ENCODE results near the gene ARHGAP23. TPM values are rescaled to one million over a fixed set of nuclear protein-coding genes. Genes with fewer than 3 reads are reported as not detected.

Gene ARHGAP23
- total and polyA plus RNA-seq, 7 donors = 0.69 to 42.1 (median 11.2) TPM

DNA sequence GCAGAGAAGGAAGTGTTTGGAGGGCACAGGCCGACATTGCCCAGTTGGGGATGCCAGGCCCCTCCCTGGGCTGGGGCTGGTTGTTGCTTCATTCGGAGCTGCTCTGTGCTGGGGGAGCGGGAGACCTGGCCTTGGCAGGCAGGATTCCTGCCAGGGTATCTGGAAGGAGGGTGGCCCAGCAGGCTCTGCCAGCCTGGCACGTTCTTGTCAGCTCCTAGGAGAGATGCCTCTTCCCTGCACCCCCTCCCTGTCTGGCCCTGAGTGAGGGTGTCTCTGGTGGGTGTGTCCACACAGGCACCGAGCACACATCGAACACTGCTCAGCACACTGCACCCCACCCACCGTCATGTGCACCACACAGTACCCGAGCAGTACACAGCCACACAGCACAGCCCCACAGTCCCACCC, 35.2 kb downstream of the ARHGAP23 start:
- intact Hi-C loops (cut with DNase I) = no loop called here
- H3K4me1 ChIP-seq = peaks cover 0 to 58% (median 56%) of the 10 kb centered on the region in 4 donors
- 80 to 84% methylated on average over 8 of the region's 8 CpGs for WGBS, 2 donors

DNA sequence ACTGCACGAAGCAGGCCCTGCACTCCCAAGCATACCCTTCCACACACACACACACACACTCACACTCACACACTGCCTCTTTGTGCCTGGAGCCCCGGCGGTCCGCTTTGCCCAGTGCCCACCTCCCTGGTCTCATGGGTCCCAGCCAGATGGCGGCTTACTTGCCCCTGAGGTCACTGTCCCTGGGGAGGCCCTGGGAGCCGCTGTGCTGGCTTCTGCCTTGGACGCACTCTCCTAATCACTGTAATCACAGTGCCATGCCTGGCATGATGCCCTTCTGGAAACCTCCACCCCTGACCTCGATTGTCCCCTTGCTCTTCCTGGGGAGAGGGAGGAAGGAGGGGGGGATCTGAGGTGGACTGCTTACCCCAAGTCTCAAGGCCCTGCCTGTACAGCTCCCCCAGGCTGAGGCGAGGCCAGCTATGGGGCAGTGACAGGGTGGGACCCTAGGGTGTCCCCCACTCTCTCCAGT, 36.0 kb downstream of the ARHGAP23 start:
- TF ChIP-seq, protein P1, sequence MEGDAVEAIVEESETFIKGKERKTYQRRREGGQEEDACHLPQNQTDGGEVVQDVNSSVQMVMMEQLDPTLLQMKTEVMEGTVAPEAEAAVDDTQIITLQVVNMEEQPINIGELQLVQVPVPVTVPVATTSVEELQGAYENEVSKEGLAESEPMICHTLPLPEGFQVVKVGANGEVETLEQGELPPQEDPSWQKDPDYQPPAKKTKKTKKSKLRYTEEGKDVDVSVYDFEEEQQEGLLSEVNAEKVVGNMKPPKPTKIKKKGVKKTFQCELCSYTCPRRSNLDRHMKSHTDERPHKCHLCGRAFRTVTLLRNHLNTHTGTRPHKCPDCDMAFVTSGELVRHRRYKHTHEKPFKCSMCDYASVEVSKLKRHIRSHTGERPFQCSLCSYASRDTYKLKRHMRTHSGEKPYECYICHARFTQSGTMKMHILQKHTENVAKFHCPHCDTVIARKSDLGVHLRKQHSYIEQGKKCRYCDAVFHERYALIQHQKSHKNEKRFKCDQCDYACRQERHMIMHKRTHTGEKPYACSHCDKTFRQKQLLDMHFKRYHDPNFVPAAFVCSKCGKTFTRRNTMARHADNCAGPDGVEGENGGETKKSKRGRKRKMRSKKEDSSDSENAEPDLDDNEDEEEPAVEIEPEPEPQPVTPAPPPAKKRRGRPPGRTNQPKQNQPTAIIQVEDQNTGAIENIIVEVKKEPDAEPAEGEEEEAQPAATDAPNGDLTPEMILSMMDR (IDR thresholded peaks at IDR 0.05) = no peak
- TF ChIP-seq POLR2AphosphoS5 (IDR thresholded peaks at IDR 0.05) = no peak
- TF ChIP-seq EP300 (IDR thresholded peaks at IDR 0.05) = no peak
- TF ChIP-seq POLR2A (IDR thresholded peaks at IDR 0.05) = no peak
- DNase-seq = peak; percentile 87
- intact Hi-C loops (cut with DNase I) = no loop called here
- Histone ChIP-seq H3K36me3 (peaks cover 6 to 46% (median 23%) of the 10 kb centered on the region in 4 donors), H3K4me1 (peaks cover 0 to 67% (median 63%) of the 10 kb centered on the region in 4 donors), H3K27ac (peak overlapping the region; percentile 92 to 98 (median 95)), H3K27me3 (no peaks in the 10 kb centered on the region), H3K9me3 (no peaks in the 10 kb centered on the region), H3K4me3 (peak overlapping the region in 3 of 4 donors; percentile 55 to 58 (median 58))
- WGBS, 2 donors = 67 to 68% methylated on average over 9 of the region's 9 CpGs

More for the DNA sequence above, 35.2 kb downstream of the ARHGAP23 start:
- Histone ChIP-seq H3K27ac (peak overlapping the region; percentile 92 to 98 (median 95)), H3K36me3 (peaks cover 6 to 47% (median 30%) of the 10 kb centered on the region in 4 donors), H3K27me3 (no peaks in the 10 kb centered on the region), H3K9me3 (no peaks in the 10 kb centered on the region), H3K4me3 (no peak overlapping the region)
- TF ChIP-seq, protein P1 (IDR thresholded peaks at IDR 0.05) = no peak
- peak in 1 of 4 donors; percentile 29 for TF ChIP-seq POLR2AphosphoS5 (IDR thresholded peaks at IDR 0.05)
- TF ChIP-seq POLR2A (IDR thresholded peaks at IDR 0.05) = no peak
- no peak for TF ChIP-seq EP300 (IDR thresholded peaks at IDR 0.05)
- DNase-seq = peak; percentile 90

DNA sequence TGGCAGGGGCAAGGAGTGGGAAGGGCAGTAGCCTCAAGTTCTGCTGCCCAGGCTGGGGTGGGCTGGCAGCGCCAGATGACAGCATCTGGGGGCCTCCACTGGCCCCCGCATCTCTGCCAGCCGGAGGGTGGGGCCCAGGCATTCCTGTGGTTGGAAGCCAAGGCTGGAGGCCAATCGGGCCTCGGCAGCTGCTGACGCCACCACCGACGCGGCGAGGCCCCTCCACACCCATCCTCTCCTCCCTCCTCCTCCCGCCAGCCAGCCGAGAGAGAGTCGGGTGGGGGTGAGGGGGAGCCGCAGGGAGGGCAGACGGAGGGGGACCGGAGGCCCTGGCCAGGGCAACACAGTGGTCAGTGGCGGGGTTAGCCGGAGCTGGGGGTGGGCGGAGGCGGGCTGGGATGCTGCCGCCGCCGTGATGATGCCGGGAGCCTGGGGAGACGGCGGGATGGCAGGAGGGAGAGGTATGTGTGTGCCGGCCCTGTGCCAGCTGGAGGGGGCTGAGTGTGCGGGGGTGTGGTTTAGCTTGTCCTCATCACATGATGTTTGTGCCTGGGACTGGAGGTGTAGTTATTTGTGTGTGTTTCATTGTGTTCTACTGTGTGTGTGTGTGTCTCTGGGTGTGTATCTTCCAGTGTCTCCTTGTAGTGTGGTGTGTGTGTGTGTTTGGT, 36.6 kb downstream of the ARHGAP23 start:
- intact Hi-C loops (cut with DNase I) = loop anchor here (5.0 kb wide), 1 partner anchor 38 kb away; the partner anchor contains the start of gene ARHGAP23
- peak; percentile 97 for DNase-seq
- Histone ChIP-seq H3K27ac (peak overlapping the region; percentile 92 to 98 (median 95)), H3K9me3 (no peaks in the 10 kb centered on the region), H3K4me1 (peaks cover 0 to 72% (median 69%) of the 10 kb centered on the region in 4 donors), H3K27me3 (no peaks in the 10 kb centered on the region), H3K4me3 (peak overlapping the region; percentile 50 to 58 (median 56)), H3K36me3 (peaks cover 6 to 46% (median 18%) of the 10 kb centered on the region in 4 donors)
- 13 to 50% methylated on average over 28 of the region's 28 CpGs for WGBS, 2 donors
- peak in 1 of 4 donors; percentile 12 for TF ChIP-seq EP300 (IDR thresholded peaks at IDR 0.05)
- TF ChIP-seq, protein P1 (IDR thresholded peaks at IDR 0.05) = no peak
- peak; percentile 79 to 89 (median 84) for TF ChIP-seq POLR2AphosphoS5 (IDR thresholded peaks at IDR 0.05)
- TF ChIP-seq POLR2A (IDR thresholded peaks at IDR 0.05) = peak in 1 of 2 donors; percentile 43

DNA sequence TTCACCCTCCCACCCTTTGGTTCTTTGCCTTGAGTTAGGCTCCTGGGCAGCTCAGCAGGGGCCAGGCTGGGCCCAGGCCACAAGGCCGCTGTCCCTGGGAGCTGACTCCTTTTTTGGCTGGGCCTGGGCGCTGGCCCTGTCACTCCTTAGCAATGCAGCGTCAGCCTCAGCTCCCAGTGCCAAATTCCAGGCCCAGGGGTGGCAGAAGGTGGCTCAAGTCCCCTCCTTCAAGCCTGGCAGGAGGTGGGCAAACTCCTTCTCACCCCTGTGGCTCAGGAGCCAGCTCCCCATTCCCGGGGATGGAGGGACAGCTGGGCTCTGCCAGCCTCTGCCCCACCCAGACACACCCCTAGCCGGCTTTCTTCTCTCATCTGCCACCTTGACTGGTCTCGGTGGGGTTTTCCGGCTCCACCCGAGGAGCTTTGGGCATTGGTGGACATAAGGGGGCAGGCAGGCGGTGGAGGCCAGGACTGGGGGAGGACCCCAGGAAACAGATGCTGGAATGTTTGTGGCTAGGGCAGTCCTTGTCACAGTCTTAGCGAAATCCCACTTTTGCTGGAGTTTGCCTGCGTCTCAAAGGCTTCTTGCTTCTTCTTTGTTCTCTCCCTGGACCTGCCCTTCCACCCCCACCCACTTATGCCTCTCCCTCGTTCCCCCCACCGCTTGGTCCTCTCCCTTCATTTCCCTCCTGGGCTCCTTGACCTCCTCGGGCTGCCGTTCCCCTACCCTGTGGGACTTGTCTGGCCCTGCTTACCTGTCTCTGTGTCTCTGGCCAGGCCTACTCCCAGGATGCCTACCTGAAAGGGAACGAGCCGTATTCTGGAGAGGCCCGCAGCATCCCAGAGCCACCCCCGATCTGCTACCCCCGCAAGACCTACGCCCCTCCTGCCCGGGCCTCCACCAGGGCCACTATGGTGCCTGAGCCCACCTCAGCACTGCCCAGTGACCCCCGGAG, 37.4 kb downstream of the ARHGAP23 start:
- WGBS, 2 donors = 52 to 71% methylated on average over 23 of the region's 23 CpGs
- DNase-seq = peak; percentile 92
- H3K9me3 ChIP-seq = no peaks in the 10 kb centered on the region
- TF ChIP-seq POLR2A (IDR thresholded peaks at IDR 0.05) = no peak
- peak in 1 of 4 donors; percentile 8 for TF ChIP-seq EP300 (IDR thresholded peaks at IDR 0.05)
- peak in 1 of 4 donors; percentile 9 for TF ChIP-seq POLR2AphosphoS5 (IDR thresholded peaks at IDR 0.05)
- TF ChIP-seq, protein P1 (IDR thresholded peaks at IDR 0.05) = no peak
- intact Hi-C loops (cut with DNase I) = loop anchor here (5.0 kb wide), 1 partner anchor 38 kb away; the partner anchor contains the start of gene ARHGAP23
- peak overlapping the region; percentile 50 to 58 (median 56) for H3K4me3 ChIP-seq
- peaks cover 0 to 78% (median 73%) of the 10 kb centered on the region in 4 donors for H3K4me1 ChIP-seq
- peaks cover 6 to 45% (median 13%) of the 10 kb centered on the region in 4 donors for H3K36me3 ChIP-seq
- no peaks in the 10 kb centered on the region for H3K27me3 ChIP-seq
- H3K27ac ChIP-seq = peak overlapping the region; percentile 92 to 98 (median 95)
